ENCODE results near the gene CDC42BPA. TPM values are rescaled to one million over a fixed set of nuclear protein-coding genes. Genes with fewer than 3 reads are reported as not detected.
A peak's percentile ranks its signal among the peaks of the same experiment; 100 is the strongest.

CDC42BPA gene
- total and polyA plus RNA-seq, 2 of the 13 experiments (the other 11 are each of a cell fraction or from before 2014, with no cell fraction given): 6.5 to 16.0 TPM

GRCh38 chr1:226946285-226946684 lies 372.0 kb downstream of the CDC42BPA start:
- FAIRE-seq (no peak), DNase-seq (ENCODE audit: low spot score) (no peak), ATAC-seq (no peak)
- H3K79me2 ChIP-seq (ENCODE audit: insufficient read depth, low read length): peaks cover 94% of the 10 kb centered on the region
- H3K4me1 ChIP-seq (ENCODE audit: insufficient read depth, low read length): peaks cover 70% of the 10 kb centered on the region
- in situ Hi-C loops (cut with HindIII; ENCODE audit: extremely low pct_ligation_motif_present, low pct_unique_long_range_greater_than_20kb): no loop called here
- peaks cover 34% of the 10 kb centered on the region for H4K20me1 ChIP-seq (ENCODE audit: insufficient read depth, low read length)
- CTCF ChIA-PET (ENCODE audit: low intra/inter-chr PET ratio, low total read pairs): no interaction called here
- peak overlapping the region; percentile 28 to 74 (median 40); a peak in 5 of 6 replicates for H3K4me3 ChIP-seq (replicated peaks in 1 of 3; ENCODE audit: insufficient read depth in 1 of 3, low read depth in 2 of 3, low read length in 3 of 3)
- POLR2A ChIA-PET: interaction anchor here (1.2 to 6.5 kb wide), 4 partner anchors 9 to 486 kb away, joined by 3 to 46 read pairs (median 4); no protein-coding TSS in a partner anchor
- H3K27me3 ChIP-seq (ENCODE audit: control insufficient read depth in 1 of 2, insufficient read depth in 2 of 2, low read length in 2 of 2): no peaks in the 10 kb centered on the region
- no peak for TF ChIP-seq ZNF790 (CRISPR knock-in tag; IDR thresholded peaks at IDR 0.05; ENCODE audit: borderline replicate concordance)
- 0 out of 2 replicates have a peak, but pooled peaks have one; percentile 0 for TF ChIP-seq GABPB1 (CRISPR knock-in tag; IDR thresholded peaks at IDR 0.05)
- H2AFZ ChIP-seq (ENCODE audit: low read length): no peak overlapping the region
- peaks cover 2 to 13% of the 10 kb centered on the region in 2 experiments; a peak in 3 of 5 replicates for H3K36me3 ChIP-seq (replicated peaks in 1 of 2; ENCODE audit: control insufficient read depth in 1 of 2, insufficient read depth in 2 of 2, low read length in 2 of 2)
- peak overlapping the region; percentile 94 for H3K4me2 ChIP-seq (ENCODE audit: low read depth, low read length)
- H3K27ac ChIP-seq (ENCODE audit: extremely low read length, insufficient read depth, low read length): peak overlapping the region; percentile 94
- no peaks in the 10 kb centered on the region for H3K9me3 ChIP-seq (ENCODE audit: low read length)
- intact Hi-C loops (cut with micrococcal nuclease; ENCODE audit: unreplicated experiment): loop anchor here (5.0 kb wide), 1 partner anchor 46 kb away; no protein-coding TSS in a partner anchor
- H3K9ac ChIP-seq (ENCODE audit: insufficient read depth, low read depth, low read length): peak overlapping the region; percentile 72; the same call in 1 of the 2 replicates
- BruUV-seq (replicated peaks): no TSS peak
- WGBS (ENCODE audit: low lambda C conversion rate): 83% methylated on average over 9 of the region's 9 CpGs

GRCh38 chr1:226945858-226946245 lies 372.4 kb downstream of the CDC42BPA start:
- Histone ChIP-seq H3K9ac (ENCODE audit: insufficient read depth, low read depth, low read length) (peak overlapping the region; percentile 72), H3K4me3 (replicated peaks in 1 of 3; ENCODE audit: insufficient read depth in 1 of 3, low read depth in 2 of 3, low read length in 3 of 3) (peak overlapping the region; percentile 28 to 74 (median 40)), H3K36me3 (replicated peaks in 1 of 2; ENCODE audit: control insufficient read depth in 1 of 2, insufficient read depth in 2 of 2, low read length in 2 of 2) (peaks cover 2 to 13% of the 10 kb centered on the region in 2 experiments; a peak in 3 of 5 replicates), H3K27ac (ENCODE audit: extremely low read length, insufficient read depth, low read length) (peak overlapping the region; percentile 94), H3K4me1 (ENCODE audit: insufficient read depth, low read length) (peaks cover 70% of the 10 kb centered on the region), H3K4me2 (ENCODE audit: low read depth, low read length) (peak overlapping the region; percentile 94), H2AFZ (ENCODE audit: low read length) (no peak overlapping the region), H3K27me3 (ENCODE audit: control insufficient read depth in 1 of 2, insufficient read depth in 2 of 2, low read length in 2 of 2) (no peaks in the 10 kb centered on the region; a peak in 1 of 5 replicates), H3K79me2 (ENCODE audit: insufficient read depth, low read length) (peaks cover 94% of the 10 kb centered on the region), H3K9me3 (ENCODE audit: low read length) (no peaks in the 10 kb centered on the region), H4K20me1 (ENCODE audit: insufficient read depth, low read length) (peaks cover 33% of the 10 kb centered on the region)
- ATAC-seq (no peak; the same call in 2 of the 3 replicates), DNase-seq (ENCODE audit: low spot score) (no peak), FAIRE-seq (no peak)
- intact Hi-C loops (cut with micrococcal nuclease; ENCODE audit: unreplicated experiment): loop anchor here (2.0 to 5.0 kb wide), 3 partner anchors 25 to 46 kb away; no protein-coding TSS in a partner anchor
- CTCF ChIA-PET (ENCODE audit: low intra/inter-chr PET ratio, low total read pairs): no interaction called here
- POLR2A ChIA-PET: interaction anchor here (1.0 to 6.5 kb wide), 6 partner anchors 9 to 486 kb away, joined by 3 to 46 read pairs (median 3); no protein-coding TSS in a partner anchor
- 25% methylated on average over 4 of the region's 8 CpGs for WGBS (ENCODE audit: low lambda C conversion rate)
- in situ Hi-C loops (cut with HindIII; ENCODE audit: extremely low pct_ligation_motif_present, low pct_unique_long_range_greater_than_20kb): no loop called here
- BruUV-seq (replicated peaks): no TSS peak
- TF ChIP-seq ZNF83 (CRISPR knock-in tag; IDR thresholded peaks at IDR 0.05; ENCODE audit: borderline replicate concordance) (no peak), TCF12 (IDR thresholded peaks at IDR 0.05) (no peak), TCF12 (CRISPR knock-in tag; IDR thresholded peaks at IDR 0.05) (no peak), ZNF615 (CRISPR knock-in tag; IDR thresholded peaks at IDR 0.05; ENCODE audit: borderline replicate concordance) (0 out of 2 replicates have a peak, but pooled peaks have one; percentile 64), ZNF746 (CRISPR knock-in tag; IDR thresholded peaks at IDR 0.05) (0 out of 2 replicates have a peak, but pooled peaks have one; percentile 10), KDM5B (CRISPR knock-in tag; IDR thresholded peaks at IDR 0.05; ENCODE audit: borderline replicate concordance) (peak; percentile 12; the same call in 1 of the 2 replicates)
- TF ChIP-seq, protein P1, sequence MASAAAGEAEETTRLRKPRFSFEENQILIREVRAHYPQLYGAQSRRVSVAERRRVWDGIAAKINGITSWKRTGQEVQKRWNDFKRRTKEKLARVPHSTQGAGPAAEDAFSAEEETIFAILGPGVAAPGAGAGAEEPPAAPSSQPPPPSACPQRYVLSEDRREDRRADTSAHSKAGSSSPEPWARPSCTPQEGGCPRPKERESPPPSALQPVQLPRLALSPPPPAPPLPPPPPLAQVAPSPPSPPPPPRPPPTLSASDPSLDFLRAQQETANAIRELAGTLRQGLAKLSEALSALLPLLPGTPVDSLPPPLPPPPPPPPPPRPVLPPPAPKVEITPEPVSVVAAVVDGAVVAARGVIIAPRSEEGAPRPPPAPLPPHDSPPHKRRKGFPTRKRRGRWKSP (CRISPR knock-in tag; IDR thresholded peaks at IDR 0.05): 0 out of 2 replicates have a peak, but pooled peaks have one; percentile 30
- TF ChIP-seq, protein P2, sequence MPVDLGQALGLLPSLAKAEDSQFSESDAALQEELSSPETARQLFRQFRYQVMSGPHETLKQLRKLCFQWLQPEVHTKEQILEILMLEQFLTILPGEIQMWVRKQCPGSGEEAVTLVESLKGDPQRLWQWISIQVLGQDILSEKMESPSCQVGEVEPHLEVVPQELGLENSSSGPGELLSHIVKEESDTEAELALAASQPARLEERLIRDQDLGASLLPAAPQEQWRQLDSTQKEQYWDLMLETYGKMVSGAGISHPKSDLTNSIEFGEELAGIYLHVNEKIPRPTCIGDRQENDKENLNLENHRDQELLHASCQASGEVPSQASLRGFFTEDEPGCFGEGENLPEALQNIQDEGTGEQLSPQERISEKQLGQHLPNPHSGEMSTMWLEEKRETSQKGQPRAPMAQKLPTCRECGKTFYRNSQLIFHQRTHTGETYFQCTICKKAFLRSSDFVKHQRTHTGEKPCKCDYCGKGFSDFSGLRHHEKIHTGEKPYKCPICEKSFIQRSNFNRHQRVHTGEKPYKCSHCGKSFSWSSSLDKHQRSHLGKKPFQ (CRISPR knock-in tag; IDR thresholded peaks at IDR 0.05; ENCODE audit: insufficient replicate concordance): peak; percentile 41
